NT2/D1 (cell line): ENCODE measurements around the gene TMEM134.
A peak's percentile ranks its signal among the peaks of the same experiment; 100 is the strongest.
"Not testable (repeated sequence)": the region's sequence is repeated elsewhere in the genome, so short reads cannot be mapped to it uniquely, and the experiment has no call there.

Source experiments
- DNase-seq: peaks from one replicate; pipeline ENCODE4 v3.0.0-alpha.2; 2011; ENCODE audit warnings: low read depth, low spot score
- H3K27me3 ChIP-seq: 2 replicates; pipeline ENCODE4 v1.6.0; 2011; ENCODE audit warnings: mild to moderate bottlenecking; ENCODE audit not compliant: insufficient read length, insufficient read depth
- H3K36me3 ChIP-seq: 2 replicates; pipeline ENCODE4 v1.6.1; 2011; ENCODE audit warnings: mild to moderate bottlenecking, low read length, mixed read lengths; ENCODE audit not compliant: insufficient read depth, insufficient read length
- H3K4me1 ChIP-seq: 2 replicates; pipeline ENCODE4 v1.5.1; 2011; ENCODE audit not compliant: insufficient read depth, insufficient read length
- H3K4me3 ChIP-seq: 2 replicates; pipeline ENCODE4 v1.5.1; 2011; ENCODE audit warnings: low read depth; ENCODE audit not compliant: insufficient read length
- H3K9ac ChIP-seq: 2 replicates; pipeline ENCODE4 v1.6.0; 2011; ENCODE audit warnings: low read depth; ENCODE audit not compliant: insufficient read length
- H3K9me3 ChIP-seq: 2 replicates; pipeline ENCODE4 v1.5.1; 2011; ENCODE audit warnings: mild to moderate bottlenecking, low read length; ENCODE audit not compliant: insufficient read depth
- SUZ12 ChIP-seq: IDR thresholded peaks from 2 replicates; pipeline ENCODE4 v1.6.1; 2011; ENCODE audit not compliant: insufficient read length, insufficient read depth; ENCODE audit errors: extremely low read depth
- YY1 ChIP-seq: IDR thresholded peaks from 2 replicates; pipeline ENCODE4 v1.6.1; 2011; ENCODE audit not compliant: insufficient read length, insufficient read depth
- ZNF274 ChIP-seq: IDR thresholded peaks from 2 replicates; pipeline ENCODE4 v1.6.1; 2011; ENCODE audit warnings: mild to moderate bottlenecking, low read depth, low read length

Gene TMEM134

DNA sequence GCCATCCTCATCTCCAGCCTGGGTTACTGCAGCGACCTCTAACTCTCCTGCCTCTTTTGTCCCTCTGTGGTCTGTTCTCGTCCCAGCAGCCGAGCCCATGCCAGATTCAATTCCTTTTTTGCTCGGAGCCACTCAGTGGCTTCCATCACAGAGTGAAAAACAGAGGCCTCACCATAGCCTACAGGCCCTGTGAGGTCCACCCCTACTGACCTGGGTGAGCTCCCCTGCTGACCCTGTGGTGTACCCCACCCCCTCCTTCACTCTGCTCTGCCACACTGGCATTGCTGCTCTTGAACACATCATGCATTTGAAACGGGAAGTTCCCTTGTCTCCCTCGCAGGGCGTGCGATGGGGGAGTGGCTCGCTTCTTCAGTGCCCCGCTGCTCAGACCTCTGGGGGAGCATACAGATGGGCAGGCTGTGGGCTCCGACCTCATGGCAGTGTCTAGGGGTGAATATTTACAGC, 15.8 kb upstream of the TMEM134 start:
- H3K27me3 ChIP-seq = no peaks in the 10 kb centered on the region
- peaks cover 42% of the 10 kb centered on the region for H3K36me3 ChIP-seq
- TF ChIP-seq ZNF274 = no peak
- TF ChIP-seq YY1 = no peak
- no peak for TF ChIP-seq SUZ12
- no peak overlapping the region for H3K9ac ChIP-seq
- no peak for DNase-seq
- peaks cover 9% of the 10 kb centered on the region; the same call in 1 of the 2 replicates for H3K9me3 ChIP-seq
- no peak overlapping the region for H3K4me3 ChIP-seq
- H3K4me1 ChIP-seq = peaks cover 9% of the 10 kb centered on the region

DNA sequence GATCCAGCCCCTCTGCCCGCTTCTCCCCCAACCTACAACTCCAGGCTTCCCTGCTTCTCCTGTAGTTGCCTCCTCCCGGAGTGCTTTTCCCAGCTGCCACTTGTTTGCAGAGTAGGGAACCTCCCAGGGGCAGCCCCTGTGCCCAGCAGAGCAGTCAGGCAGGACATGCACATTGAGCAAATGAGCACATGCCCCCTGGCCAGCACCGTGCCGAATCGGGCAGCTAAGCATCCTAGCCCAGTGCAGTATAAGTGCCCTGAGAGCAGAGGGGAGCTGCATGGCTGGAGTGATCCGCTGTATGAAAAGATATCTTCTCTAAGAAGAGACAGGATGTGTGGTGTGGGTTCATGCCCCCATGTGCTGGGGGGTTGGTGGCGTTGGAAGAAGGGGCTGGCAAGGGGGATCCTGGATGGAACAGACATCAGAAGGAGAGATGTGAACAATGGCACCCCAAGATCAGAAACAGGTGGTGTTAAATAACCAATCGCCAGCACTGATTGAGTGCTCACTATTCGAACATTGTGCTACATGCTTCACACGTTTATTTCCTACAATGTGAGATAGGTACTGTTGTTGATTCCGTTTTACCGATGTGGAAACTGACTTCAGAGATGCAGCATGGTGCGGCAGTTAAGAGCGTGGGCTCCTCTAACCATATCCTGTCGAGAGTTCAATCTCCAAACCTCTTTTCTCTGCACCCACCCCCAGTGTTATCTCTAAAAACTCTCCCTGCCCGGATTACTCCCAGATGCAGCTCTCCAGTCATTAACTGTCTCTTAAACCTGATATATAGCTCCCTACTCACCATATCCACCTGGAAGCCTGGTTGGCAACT, 15.0 kb upstream of the TMEM134 start:
- no peak for DNase-seq
- TF ChIP-seq SUZ12 (no peak), ZNF274 (no peak), YY1 (no peak)
- Histone ChIP-seq H3K27me3 (no peaks in the 10 kb centered on the region), H3K4me1 (peaks cover 9% of the 10 kb centered on the region), H3K9ac (peak overlapping the region; percentile 12), H3K9me3 (peaks cover 9% of the 10 kb centered on the region; the same call in 1 of the 2 replicates), H3K36me3 (peaks cover 34% of the 10 kb centered on the region), H3K4me3 (peak overlapping the region; percentile 2)

DNA sequence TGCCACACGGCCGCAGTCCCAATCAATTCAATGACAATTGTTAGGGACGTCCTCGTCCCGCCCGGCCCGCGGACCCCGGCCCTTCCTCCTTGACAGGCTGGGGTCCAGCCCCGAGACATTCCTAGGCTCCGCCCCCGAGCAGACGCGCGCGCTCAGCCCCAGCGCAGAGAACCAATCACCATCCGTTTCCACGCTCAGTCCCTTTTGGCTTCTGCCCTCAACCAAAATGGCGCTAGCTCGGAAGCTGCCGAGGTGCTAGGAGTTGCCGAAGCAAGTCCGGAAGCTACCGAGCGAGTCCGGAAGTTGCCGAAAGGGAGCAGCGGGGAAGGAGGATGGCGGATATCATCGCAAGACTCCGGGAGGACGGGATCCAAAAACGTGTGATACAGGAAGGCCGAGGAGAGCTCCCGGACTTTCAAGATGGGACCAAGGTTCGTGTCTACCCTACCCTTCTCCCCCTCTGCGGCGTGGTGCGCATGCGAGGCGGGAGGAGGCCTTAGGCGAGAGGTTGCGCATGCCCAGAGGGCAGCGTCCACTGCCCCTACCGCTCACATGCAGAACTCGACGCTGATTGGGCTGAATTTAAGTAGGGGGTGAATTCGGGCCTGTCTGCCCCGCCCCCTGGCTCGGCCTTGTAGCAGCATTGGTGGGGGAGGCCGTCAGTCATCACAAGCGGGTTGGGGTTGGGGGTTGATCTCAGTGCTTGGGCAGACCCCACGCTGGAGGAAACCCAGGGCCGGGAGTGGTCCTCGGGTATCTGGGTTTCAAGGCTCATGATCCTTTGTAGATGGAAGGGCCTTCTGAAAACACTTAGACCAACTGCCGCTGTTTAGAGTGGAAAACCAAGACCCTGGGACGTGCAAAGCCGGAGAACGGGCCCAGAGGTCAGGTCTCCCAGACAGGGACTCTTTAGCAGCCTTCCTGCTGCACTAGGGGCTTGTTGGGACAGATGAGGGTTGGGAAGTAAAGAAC, 14.1 kb upstream of the TMEM134 start, which contains the start of gene AIP:
Gene AIP (plus strand): TSS at position 200 of the 972 bp plus-strand sequence. CDS start 133 bp downstream, at position 333.
- peak; percentile 98 for TF ChIP-seq YY1
- TF ChIP-seq SUZ12 = no peak
- H3K4me3 ChIP-seq = peak within 1 kb of the TSS; percentile 65
- H3K9me3 ChIP-seq = peaks cover 15% of the 10 kb centered on the region
- DNase-seq = peak; percentile 99
- no peaks in the 10 kb centered on the region for H3K27me3 ChIP-seq
- H3K9ac ChIP-seq = peak within 1 kb of the TSS; percentile 81
- H3K36me3 ChIP-seq = peaks cover 27% of the 10 kb centered on the region
- H3K4me1 ChIP-seq = peaks cover 9% of the 10 kb centered on the region

DNA sequence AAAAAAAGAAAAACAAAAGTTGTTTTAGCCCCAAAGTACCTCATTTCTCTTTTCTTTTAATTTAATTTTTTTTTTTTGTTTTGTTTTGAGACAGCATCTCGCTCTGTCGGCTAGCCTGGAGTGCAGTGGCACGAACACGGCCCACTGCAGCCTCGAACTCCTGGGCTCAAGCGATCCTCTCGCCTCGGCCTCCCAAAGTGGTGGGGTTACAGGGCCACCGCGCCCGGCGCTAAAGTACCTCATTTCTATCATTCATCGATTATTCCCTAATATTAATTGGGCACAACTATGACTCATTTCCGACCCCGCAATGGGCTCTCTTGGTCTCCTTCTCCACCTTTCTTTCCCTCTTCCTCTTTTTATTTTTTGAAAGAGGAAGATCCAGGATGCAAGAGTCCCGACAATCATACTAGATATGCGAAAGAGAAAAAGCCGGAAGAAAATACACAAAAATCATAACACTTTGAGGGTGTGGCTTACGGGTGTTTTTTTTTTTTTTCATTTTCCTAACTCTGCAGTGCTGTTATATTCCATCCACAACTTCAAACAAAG, 13.3 kb upstream of the TMEM134 start:
- DNase-seq = no peak
- H3K27me3 ChIP-seq = no peaks in the 10 kb centered on the region
- peaks cover 16% of the 10 kb centered on the region for H3K9me3 ChIP-seq
- TF ChIP-seq SUZ12 (no peak), YY1 (no peak), ZNF274 (no peak)
- H3K9ac ChIP-seq = peak overlapping the region; percentile 45
- peak overlapping the region; percentile 65 for H3K4me3 ChIP-seq
- H3K36me3 ChIP-seq = peaks cover 19% of the 10 kb centered on the region
- peaks cover 9% of the 10 kb centered on the region for H3K4me1 ChIP-seq

DNA sequence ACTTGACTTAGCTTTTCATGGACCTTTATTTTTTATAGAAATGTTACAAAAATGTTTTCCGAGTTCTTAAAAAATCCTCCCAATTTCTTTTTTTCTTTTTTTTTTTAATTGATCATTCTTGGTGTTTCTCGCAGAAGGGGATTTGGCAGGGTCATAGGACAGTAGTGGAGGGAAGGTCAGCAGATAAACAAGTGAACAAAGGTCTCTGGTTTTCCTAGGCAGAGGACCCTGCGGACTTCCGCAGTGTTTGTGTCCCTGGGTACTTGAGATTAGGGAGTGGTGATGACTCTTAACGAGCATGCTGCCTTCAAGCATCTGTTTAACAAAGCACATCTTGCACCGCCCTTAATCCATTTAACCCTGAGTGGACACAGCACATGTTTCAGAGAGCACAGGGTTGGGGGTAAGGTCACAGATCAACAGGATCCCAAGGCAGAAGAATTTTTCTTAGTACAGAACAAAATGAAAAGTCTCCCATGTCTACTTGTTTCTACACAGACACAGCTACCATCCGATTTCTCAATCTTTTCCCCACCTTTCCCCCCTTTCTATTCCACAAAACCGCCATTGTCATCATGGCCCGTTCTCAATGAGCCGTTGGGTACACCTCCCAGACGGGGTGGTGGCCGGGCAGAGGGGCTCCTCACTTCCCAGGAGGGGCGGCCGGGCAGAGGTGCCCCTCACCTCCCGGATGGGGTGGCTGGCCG, 8.4 kb upstream of the TMEM134 start:
- H3K4me1 ChIP-seq, H3K27me3 ChIP-seq, H3K9ac ChIP-seq, H3K4me3 ChIP-seq, H3K36me3 ChIP-seq, DNase-seq: not testable (repeated sequence)
- peaks cover 20% of the 10 kb centered on the region for H3K9me3 ChIP-seq

DNA sequence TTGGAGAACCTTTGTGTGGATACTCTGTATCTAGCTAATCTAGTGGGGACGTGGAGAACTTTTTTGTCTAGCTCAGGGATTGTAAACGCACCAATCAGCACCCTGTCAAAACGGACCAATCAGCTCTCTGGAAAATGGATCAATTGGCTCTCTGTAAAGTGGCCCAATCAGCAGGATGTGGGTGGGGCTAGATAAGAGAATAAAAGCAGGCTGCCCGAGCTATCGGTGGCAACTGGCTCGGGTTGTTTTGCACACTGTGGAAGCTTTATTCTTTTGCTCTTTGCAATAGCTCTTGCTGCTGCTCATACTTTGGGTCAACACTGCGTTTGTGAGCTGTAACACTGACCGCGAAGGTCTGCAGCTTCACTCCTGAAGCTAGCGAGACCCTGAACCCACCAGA, 7.6 kb upstream of the TMEM134 start:
- not testable (repeated sequence) for DNase-seq, H3K4me1 ChIP-seq, H3K27me3 ChIP-seq, H3K9ac ChIP-seq, H3K4me3 ChIP-seq, H3K36me3 ChIP-seq
- peaks cover 20% of the 10 kb centered on the region for H3K9me3 ChIP-seq
